Neural cell (in vitro differentiated cells): ENCODE data around the gene TBL1XR1. TPM values are rescaled to one million over a fixed set of nuclear protein-coding genes. Genes with fewer than 3 reads are reported as not detected.

Source experiments
- H2AFZ ChIP-seq: fragments of 200-600, 300-800 bp; sonication (generic), shearing (Covaris generic); 2 replicates; pipeline ENCODE4 v1.6.0; 2014; ENCODE audit warnings: low read depth, mild to moderate bottlenecking, antibody characterized with exemption, low read length, moderate library complexity
- H3F3A ChIP-seq: fragments of 200-600 bp; shearing (Covaris generic); 2 replicates; pipeline ENCODE4 v1.6.1; 2016; ENCODE audit warnings: mild to moderate bottlenecking, moderate library complexity, mixed read lengths, antibody characterized with exemption, low read length; ENCODE audit not compliant: insufficient read depth, poor library complexity, severe bottlenecking
- H3K27ac ChIP-seq: fragments of 200-600, 300-800 bp; sonication (generic), shearing (Covaris generic); 2 replicates; pipeline ENCODE4 v1.5.1; 2014; ENCODE audit warnings: mild to moderate bottlenecking, low read length, moderate library complexity
- H3K27me3 ChIP-seq: fragments of 300-800, 200-600 bp; sonication (generic), shearing (Covaris generic); 2 replicates; pipeline ENCODE4 v1.6.0; 2014; ENCODE audit warnings: mild to moderate bottlenecking, low read depth, low read length, moderate library complexity; ENCODE audit not compliant: insufficient read depth
- H3K36me3 ChIP-seq: fragments of 300-800, 200-600 bp; sonication (generic), shearing (Covaris generic); 2 replicates; pipeline ENCODE4 v1.5.1; 2014; ENCODE audit warnings: mild to moderate bottlenecking, antibody characterized with exemption, low read length, moderate library complexity; ENCODE audit not compliant: insufficient read depth
- H3K4me2 ChIP-seq: fragments of 300-800, 200-600 bp; sonication (generic), shearing (Covaris generic); 2 replicates; pipeline ENCODE4 v1.6.0; 2014; ENCODE audit warnings: mild to moderate bottlenecking, low read length
- H3K4me3 ChIP-seq: fragments of 300-800, 200-600 bp; sonication (generic), shearing (Covaris generic); 2 replicates; pipeline ENCODE4 v1.5.1; 2014; ENCODE audit warnings: mild to moderate bottlenecking, low read length, moderate library complexity
- H3K79me2 ChIP-seq: fragments of 200-600 bp; shearing (Covaris generic); replicated peaks from 2 replicates; pipeline ENCODE4 v1.6.0; 2014; ENCODE audit warnings: mild to moderate bottlenecking, low read length, moderate library complexity; ENCODE audit not compliant: insufficient read depth
- H3K9ac ChIP-seq: fragments of 300-800, 200-600 bp; sonication (generic), shearing (Covaris generic); 2 replicates; pipeline ENCODE4 v1.6.1; 2016; ENCODE audit warnings: mild to moderate bottlenecking, low read length, mixed read lengths
- H3K9me2 ChIP-seq: fragments of 200-600 bp; shearing (Covaris generic); 2 replicates; pipeline ENCODE4 v1.6.1; 2016; ENCODE audit warnings: mild to moderate bottlenecking, low read length, mixed read lengths; ENCODE audit not compliant: insufficient read depth
- H3K9me3 ChIP-seq: fragments of 200-600, 300-800 bp; sonication (generic), shearing (Covaris generic); 2 replicates; pipeline ENCODE4 v1.6.1; 2016; ENCODE audit warnings: mild to moderate bottlenecking, mixed run types, low read length, moderate library complexity, mixed read lengths
- H4K20me1 ChIP-seq: fragments of 200-600 bp; shearing (Covaris generic); 2 replicates; pipeline ENCODE4 v1.6.1; 2016; ENCODE audit warnings: mild to moderate bottlenecking, mixed run types; ENCODE audit not compliant: insufficient read depth
- CTCF ChIP-seq: fragments of 450-650 bp; IDR thresholded peaks from 2 replicates; pipeline ENCODE4 v1.5.1; 2014; ENCODE audit warnings: antibody characterized with exemption, mild to moderate bottlenecking, moderate library complexity; ENCODE audit not compliant: poor library complexity, severe bottlenecking
- EP300 ChIP-seq: fragments of 450-650 bp; conservative IDR thresholded peaks from 2 replicates; pipeline ENCODE4 v1.6.1; 2014; ENCODE audit warnings: antibody characterized with exemption, mild to moderate bottlenecking, moderate library complexity; ENCODE audit not compliant: poor library complexity, severe bottlenecking
- EZH2 ChIP-seq: fragments of 200-600, 300-800 bp; shearing (Covaris generic), sonication (generic); IDR thresholded peaks from 2 replicates; pipeline ENCODE4 v1.6.1; 2014; ENCODE audit warnings: antibody characterized with exemption, low read length, borderline replicate concordance, mild to moderate bottlenecking; ENCODE audit not compliant: insufficient read depth, poor library complexity, severe bottlenecking
- MXI1 ChIP-seq: fragments of 450-650 bp; conservative IDR thresholded peaks from 2 replicates; pipeline ENCODE4 v1.6.1; 2014; ENCODE audit warnings: antibody characterized with exemption, mild to moderate bottlenecking; ENCODE audit not compliant: poor library complexity, severe bottlenecking
- POLR2AphosphoS5 ChIP-seq: IDR thresholded peaks from 2 replicates; pipeline ENCODE4 v1.6.1; 2012
- RAD21 ChIP-seq: fragments of 450-650 bp; conservative IDR thresholded peaks from 2 replicates; pipeline ENCODE4 v1.6.1; 2014; ENCODE audit warnings: antibody characterized with exemption, mild to moderate bottlenecking, moderate library complexity
- REST ChIP-seq: IDR thresholded peaks from 2 replicates; pipeline ENCODE4 v1.6.1; 2012; ENCODE audit warnings: borderline replicate concordance
- SMC3 ChIP-seq: fragments of 450-650 bp; conservative IDR thresholded peaks from 2 replicates; pipeline ENCODE4 v1.6.1; 2014; ENCODE audit warnings: antibody characterized with exemption, mild to moderate bottlenecking, moderate library complexity; ENCODE audit not compliant: poor library complexity
- TAF1 ChIP-seq: IDR thresholded peaks from 2 replicates; pipeline ENCODE4 v1.6.1; 2012; ENCODE audit warnings: low read depth
- polyA plus RNA-seq: library from polyadenylated mRNA; depleted of rRNA; stranded (reverse); fragments of >200 nt; gene quantifications from 2 replicates; pipeline ENCODE4 v1.2.3, GENCODE V29; 2014

TBL1XR1 gene
- polyA plus RNA-seq, 1 donor from 2014 or later, result 96.3 TPM

- Histone ChIP-seq H3K9me2 (no peaks in the 10 kb centered on the region), H3K9me3 (no peaks in the 10 kb centered on the region), H3K27ac (no peak overlapping the region), H3K36me3 (no peaks in the 10 kb centered on the region), H3K4me3 (no peak overlapping the region), H3K79me2 (peaks cover 99% of the 10 kb centered on the region), H3K9ac (no peak overlapping the region), H3K27me3 (no peaks in the 10 kb centered on the region), H3F3A (no peaks in the 10 kb centered on the region), H3K4me2 (no peak overlapping the region), H2AFZ (no peak overlapping the region), H4K20me1 (no peaks in the 10 kb centered on the region)
- TF ChIP-seq MXI1, result no peak
These were observed 73.5 kb downstream of the TBL1XR1 start for GRCh38 chr3:177123822-177124221.

- Histone ChIP-seq H4K20me1 (no peaks in the 10 kb centered on the region), H2AFZ (no peak overlapping the region), H3K36me3 (no peaks in the 10 kb centered on the region), H3K9ac (no peak overlapping the region), H3K4me2 (no peak overlapping the region), H3F3A (peaks cover 5% of the 10 kb centered on the region), H3K4me3 (no peak overlapping the region), H3K27ac (no peak overlapping the region), H3K27me3 (no peaks in the 10 kb centered on the region), H3K9me2 (no peaks in the 10 kb centered on the region), H3K79me2 (peaks cover 96% of the 10 kb centered on the region), H3K9me3 (no peaks in the 10 kb centered on the region)
- TF ChIP-seq REST, result no peak
- TF ChIP-seq MXI1, result no peak
- no peak for TF ChIP-seq TAF1
- no peak for TF ChIP-seq SMC3
- TF ChIP-seq EP300, result no peak
- no peak for TF ChIP-seq RAD21
- TF ChIP-seq EZH2, result no peak
- no peak for TF ChIP-seq POLR2AphosphoS5
- no peak for TF ChIP-seq CTCF
These were observed 75.0 kb downstream of the TBL1XR1 start for GRCh38 chr3:177122183-177122856.

- TF ChIP-seq TAF1, result no peak
- TF ChIP-seq EP300, result no peak
- TF ChIP-seq EZH2, result no peak
- no peak for TF ChIP-seq RAD21
- no peak for TF ChIP-seq REST
- no peak for TF ChIP-seq MXI1
- H3K4me3 ChIP-seq, result no peak overlapping the region
- no peaks in the 10 kb centered on the region for H4K20me1 ChIP-seq
- H3K79me2 ChIP-seq, result peaks cover 96% of the 10 kb centered on the region
- H3K27ac ChIP-seq, result no peak overlapping the region
- H3K36me3 ChIP-seq, result no peaks in the 10 kb centered on the region
- no peak overlapping the region for H3K4me2 ChIP-seq
- H3F3A ChIP-seq, result peaks cover 5% of the 10 kb centered on the region
- H2AFZ ChIP-seq, result no peak overlapping the region
- no peaks in the 10 kb centered on the region for H3K9me3 ChIP-seq
- H3K9me2 ChIP-seq, result no peaks in the 10 kb centered on the region
- H3K27me3 ChIP-seq, result no peaks in the 10 kb centered on the region
- H3K9ac ChIP-seq, result no peak overlapping the region
These were observed 77.5 kb downstream of the TBL1XR1 start for GRCh38 chr3:177119829-177120228.
